Fibroblast of villous mesenchyme (primary cell): ENCODE data around the gene GRB10. TPM values are rescaled to one million over a fixed set of nuclear protein-coding genes. Genes with fewer than 3 reads are reported as not detected.

Source experiments
- DNase-seq: peaks from one replicate; pipeline ENCODE4 v3.0.0-alpha.2; 2010; ENCODE audit warnings: low read depth
- H3K4me3 ChIP-seq: 2 replicates; pipeline ENCODE4 v1.5.1; 2011; ENCODE audit warnings: low read depth, mild to moderate bottlenecking, low read length
- total RNA-seq: library from RNA; depleted of rRNA; stranded (reverse); fragments of >200 nt; gene quantifications from 2 replicates; pipeline ENCODE4 v1.2.3, GENCODE V29; 2012
- TF ChIP-seq, protein P1 (sequence below): IDR thresholded peaks from 2 replicates; pipeline ENCODE4 v1.5.1; 2012; ENCODE audit warnings: low read depth, mild to moderate bottlenecking, low read length; ENCODE audit not compliant: insufficient read depth

The GRB10 gene
- total RNA-seq, 1 donor = 23.3 TPM

DNA sequence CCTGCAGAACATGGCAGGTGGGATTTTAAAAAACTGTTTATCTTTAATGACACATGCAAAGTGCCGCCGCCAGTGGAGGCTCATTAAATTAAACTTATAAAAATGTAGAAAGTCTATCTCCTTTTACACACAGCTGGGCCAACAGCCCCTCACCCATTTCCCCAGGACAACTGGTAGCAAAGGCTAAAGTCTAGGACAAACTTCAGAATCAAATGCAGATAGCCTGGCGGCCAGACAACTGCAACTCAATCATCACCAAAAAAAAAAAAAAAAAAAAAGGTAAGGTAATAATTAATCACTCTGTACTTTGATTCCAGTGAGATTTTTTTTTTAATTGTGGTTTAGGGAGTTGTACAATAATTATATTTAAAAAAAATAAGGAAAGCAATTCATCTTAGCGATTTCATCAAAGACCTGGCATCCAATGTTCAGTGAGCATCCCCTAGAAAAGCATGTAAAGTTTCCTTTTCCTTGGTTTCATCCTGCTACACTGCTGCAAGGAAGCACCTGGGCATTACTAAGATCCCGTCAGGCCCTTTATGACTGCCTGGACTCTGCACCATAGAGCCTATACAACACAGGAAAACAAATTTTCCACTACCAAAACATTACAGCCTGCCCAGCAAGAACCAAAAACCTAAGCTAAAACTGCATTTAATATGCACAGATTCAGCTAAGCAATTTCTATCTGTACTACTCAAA lies 98.5 kb downstream of the GRB10 start:
- TF ChIP-seq, protein P1, sequence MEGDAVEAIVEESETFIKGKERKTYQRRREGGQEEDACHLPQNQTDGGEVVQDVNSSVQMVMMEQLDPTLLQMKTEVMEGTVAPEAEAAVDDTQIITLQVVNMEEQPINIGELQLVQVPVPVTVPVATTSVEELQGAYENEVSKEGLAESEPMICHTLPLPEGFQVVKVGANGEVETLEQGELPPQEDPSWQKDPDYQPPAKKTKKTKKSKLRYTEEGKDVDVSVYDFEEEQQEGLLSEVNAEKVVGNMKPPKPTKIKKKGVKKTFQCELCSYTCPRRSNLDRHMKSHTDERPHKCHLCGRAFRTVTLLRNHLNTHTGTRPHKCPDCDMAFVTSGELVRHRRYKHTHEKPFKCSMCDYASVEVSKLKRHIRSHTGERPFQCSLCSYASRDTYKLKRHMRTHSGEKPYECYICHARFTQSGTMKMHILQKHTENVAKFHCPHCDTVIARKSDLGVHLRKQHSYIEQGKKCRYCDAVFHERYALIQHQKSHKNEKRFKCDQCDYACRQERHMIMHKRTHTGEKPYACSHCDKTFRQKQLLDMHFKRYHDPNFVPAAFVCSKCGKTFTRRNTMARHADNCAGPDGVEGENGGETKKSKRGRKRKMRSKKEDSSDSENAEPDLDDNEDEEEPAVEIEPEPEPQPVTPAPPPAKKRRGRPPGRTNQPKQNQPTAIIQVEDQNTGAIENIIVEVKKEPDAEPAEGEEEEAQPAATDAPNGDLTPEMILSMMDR = no peak
- DNase-seq = no peak

DNA sequence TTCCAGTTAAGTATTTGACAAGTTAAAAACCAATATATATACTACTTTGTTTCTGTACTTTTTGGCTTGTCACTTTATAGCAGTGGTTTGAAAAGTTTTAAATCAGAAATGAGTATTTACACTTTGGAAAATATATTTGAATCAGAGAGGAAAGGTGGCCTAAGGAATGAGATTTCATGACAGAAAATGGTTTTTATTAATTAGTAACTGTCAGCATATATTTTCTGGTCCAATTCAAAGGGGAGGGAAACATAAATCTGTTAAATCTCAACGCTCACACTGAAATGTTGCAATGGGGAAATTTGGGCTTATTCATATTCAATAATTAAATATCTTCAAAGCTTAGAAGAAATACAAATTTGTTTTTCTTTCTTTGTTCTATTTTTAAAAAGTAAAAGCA lies 100.1 kb downstream of the GRB10 start:
- TF ChIP-seq, protein P1 = no peak
- H3K4me3 ChIP-seq = no peak overlapping the region
- DNase-seq = no peak

More for the DNA sequence above, 98.5 kb downstream of the GRB10 start:
- no peak overlapping the region for H3K4me3 ChIP-seq

DNA sequence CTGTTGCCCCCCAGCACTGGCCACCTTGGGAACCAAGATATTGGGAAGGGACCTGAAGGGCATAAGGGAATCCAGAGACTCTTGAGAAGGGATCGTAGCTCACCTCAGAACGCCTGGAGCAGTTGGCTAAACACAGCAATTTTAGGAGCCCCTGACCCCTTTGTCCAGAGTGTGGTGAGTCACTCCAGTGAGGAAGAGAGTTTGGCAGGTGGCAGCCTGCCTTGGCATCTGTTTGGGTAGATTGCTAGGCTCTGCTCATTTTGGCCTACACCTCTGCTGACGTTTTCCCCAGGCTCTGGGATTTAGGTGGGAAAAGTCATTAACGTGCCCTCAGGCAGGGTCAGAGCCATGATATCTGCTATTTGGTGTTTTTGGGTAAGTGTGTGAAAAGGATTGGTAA lies 100.6 kb downstream of the GRB10 start:
- TF ChIP-seq, protein P1 = no peak
- no peak overlapping the region for H3K4me3 ChIP-seq
- DNase-seq = no peak

DNA sequence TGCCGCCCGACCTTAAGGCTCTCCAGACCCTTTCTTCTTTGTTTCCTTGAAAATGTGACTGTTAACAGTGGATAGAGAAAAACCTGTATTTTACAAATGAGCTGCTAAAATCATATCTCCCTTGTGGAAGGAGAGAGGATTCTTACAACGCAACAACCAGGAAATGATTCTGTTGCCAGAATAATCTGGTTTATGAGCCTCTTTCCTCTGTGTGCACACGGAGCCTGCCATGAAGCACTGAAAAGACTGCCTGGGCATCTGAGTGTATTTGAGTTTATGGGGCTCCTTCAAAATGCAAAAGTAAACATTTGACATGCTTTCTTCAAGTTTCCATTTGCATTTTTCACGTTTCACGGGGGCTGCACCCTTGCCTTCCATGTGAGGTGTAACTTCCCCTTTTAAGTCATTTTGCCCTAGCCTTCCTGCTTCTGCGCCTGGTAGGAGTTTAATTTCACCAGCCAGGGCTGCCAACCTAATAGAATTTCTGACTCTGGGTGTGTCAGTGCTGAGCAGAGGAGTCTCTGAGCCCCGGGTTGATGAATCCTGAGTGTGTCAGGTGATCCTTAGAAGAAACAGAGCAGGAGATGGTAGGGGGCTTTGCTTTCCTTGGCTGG lies 101.2 kb downstream of the GRB10 start:
- no peak overlapping the region for H3K4me3 ChIP-seq
- no peak for DNase-seq
- TF ChIP-seq, protein P1 = no peak

DNA sequence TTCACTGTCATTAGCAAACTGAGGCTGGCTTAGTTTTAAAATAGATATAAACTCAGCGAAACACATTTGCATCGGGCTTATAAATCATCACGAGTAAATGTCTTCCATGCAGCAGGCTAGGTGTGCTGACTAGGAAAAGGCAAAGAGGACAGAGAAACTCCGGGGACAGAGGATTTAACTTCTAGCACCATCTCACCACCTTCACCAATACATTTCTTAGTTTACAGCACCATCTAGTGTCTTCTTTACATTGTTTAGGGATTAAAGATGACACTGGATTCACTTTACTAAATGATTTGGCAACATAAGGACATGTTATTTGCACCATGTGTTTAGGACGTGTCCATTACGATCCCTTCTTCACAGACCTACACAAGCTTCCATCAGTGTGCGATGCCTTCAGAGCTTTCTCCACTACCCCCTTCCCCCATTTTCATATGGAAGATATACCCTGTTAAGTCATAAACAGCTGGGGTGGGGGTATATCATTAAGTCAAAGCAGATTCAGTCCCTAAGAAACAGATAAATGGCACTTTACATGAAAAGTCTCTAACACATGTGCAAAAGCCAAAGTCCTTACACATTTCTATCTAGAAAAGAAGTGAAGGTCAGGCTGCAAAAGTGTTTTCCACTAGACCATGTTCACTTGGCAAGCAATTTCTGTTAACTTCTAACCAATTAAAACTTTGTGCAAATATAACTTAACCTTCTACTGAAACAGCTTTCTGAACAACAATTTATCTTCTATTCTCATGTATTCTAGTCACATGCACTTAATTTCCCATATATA lies 103.3 kb downstream of the GRB10 start:
- DNase-seq = peak; percentile 63
- no peak overlapping the region for H3K4me3 ChIP-seq
- TF ChIP-seq, protein P1 = peak; percentile 43

DNA sequence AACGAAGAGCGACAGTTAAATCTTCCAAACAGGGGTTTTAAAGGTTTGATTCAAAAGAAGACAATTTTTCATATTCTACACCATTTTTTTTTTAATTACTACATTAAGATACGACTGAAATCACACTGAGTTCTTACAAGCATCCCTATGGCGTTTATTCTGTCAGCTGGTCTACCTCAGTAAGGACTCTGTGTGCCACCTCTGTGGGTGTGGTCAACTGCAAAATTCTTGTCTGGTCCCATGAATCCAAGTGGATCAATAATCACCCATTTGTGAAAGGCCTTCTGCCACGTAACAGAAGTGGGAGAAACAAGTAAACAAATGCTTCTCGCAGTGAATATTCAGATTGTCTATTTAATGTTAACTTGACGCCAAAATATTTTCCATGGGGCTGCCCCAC lies 104.1 kb downstream of the GRB10 start:
- H3K4me3 ChIP-seq = no peak overlapping the region
- DNase-seq = no peak
- TF ChIP-seq, protein P1 = no peak
